Stimulated activated CD4-positive, alpha-beta T cell treated with anti-CD3 and anti-CD28 coated beads, Interleukin-15, amount 100 ng/mL, for 48 hours (primary cell): ENCODE data around the gene SLC14A1.

ENCODE experiments used
- DNase-seq, 2 donors: peaks; one replicate each; pipeline ENCODE4 v3.0.0-alpha.2; 2020; ENCODE audit warnings: low read depth in 2 of 2

SLC14A1 gene

GRCh38 chr18:45801416-45802004 lies 77.5 kb downstream of the SLC14A1 start:
- no peak for DNase-seq
